CD4-positive, alpha-beta memory T cell (primary cell): Measurements from ENCODE around the gene SYTL3. TPM values are rescaled to one million over a fixed set of nuclear protein-coding genes. Genes with fewer than 3 reads are reported as not detected.

ENCODE experiments used
- CTCF ChIA-PET: fragments of 350-600 bp; sonication (Branson Sonifier 250); formaldehyde crosslinking; loops from one replicate; lab custom pipeline; 2021; ENCODE audit warnings: inconsistent platforms; ENCODE audit not compliant: partially characterized antibody; lab: Charles Lee
- POLR2A ChIA-PET: fragments of 350-600 bp; sonication (Branson Sonifier 250); formaldehyde crosslinking; loops from one replicate; lab custom pipeline; 2021; ENCODE audit not compliant: partially characterized antibody; lab: Charles Lee
- DNase-seq, 5 donors: peaks; one replicate each; pipeline versions ENCODE4 v3.0.0 to v3.0.0-alpha.2; 2020 to 2022; ENCODE audit warnings: mixed read lengths in 1 of 5
- H3K27ac ChIP-seq: one replicate; pipeline ENCODE4 v1.7.0; 2013; ENCODE audit warnings: low read depth, low read length
- H3K27me3 ChIP-seq: 2 replicates; pipeline ENCODE4 v1.7.0; 2013; ENCODE audit warnings: mild to moderate bottlenecking, low read length, moderate library complexity; ENCODE audit not compliant: insufficient read depth
- H3K36me3 ChIP-seq: 2 replicates; pipeline ENCODE4 v1.7.0; 2013; ENCODE audit warnings: mild to moderate bottlenecking, low read length, moderate library complexity; ENCODE audit not compliant: insufficient read depth
- H3K4me1 ChIP-seq: 2 replicates; pipeline ENCODE4 v1.7.0; 2013; ENCODE audit warnings: mild to moderate bottlenecking, low read length, moderate library complexity; ENCODE audit not compliant: insufficient read depth
- H3K4me3 ChIP-seq, 2 donors: one replicate each; pipeline ENCODE4 v1.7.0; 2013; ENCODE audit warnings: low read length in 2 of 2, mild to moderate bottlenecking in 1 of 2
- H3K9me3 ChIP-seq, 2 donors: one replicate each; pipeline ENCODE4 v1.7.0; 2013; ENCODE audit warnings: low read length in 2 of 2, control low read depth in 1 of 2; ENCODE audit not compliant: control insufficient read depth in 1 of 2
- H3K27ac Mint-ChIP-seq, 7 donors: one replicate each; pipeline ENCODE4 v1.8.0; 2020 to 2021; ENCODE audit warnings: mixed read lengths in 7 of 7, mild to moderate bottlenecking in 6 of 7, inconsistent platforms in 3 of 7, moderate library complexity in 3 of 7
- H3K27me3 Mint-ChIP-seq, 2 donors: one replicate each; pipeline ENCODE4 v1.8.0; 2020 to 2021; ENCODE audit warnings: mixed read lengths in 2 of 2
- H3K36me3 Mint-ChIP-seq, 2 donors: one replicate each; pipeline ENCODE4 v1.8.0; 2020 to 2021; ENCODE audit warnings: mixed read lengths in 2 of 2, inconsistent platforms in 1 of 2, mild to moderate bottlenecking in 1 of 2
- H3K4me1 Mint-ChIP-seq, 4 donors: one replicate each; pipeline ENCODE4 v1.8.0; 2020 to 2021; ENCODE audit warnings: mixed read lengths in 4 of 4, mild to moderate bottlenecking in 1 of 4
- H3K4me3 Mint-ChIP-seq, 8 donors: one replicate each; pipeline ENCODE4 v1.8.0; 2020 to 2021; ENCODE audit warnings: mixed read lengths in 8 of 8, mild to moderate bottlenecking in 7 of 8, moderate library complexity in 6 of 8, inconsistent platforms in 3 of 8
- H3K9me3 Mint-ChIP-seq, 8 donors: one replicate each; pipeline ENCODE4 v1.8.0; 2020 to 2021; ENCODE audit warnings: mixed read lengths in 8 of 8, mild to moderate bottlenecking in 5 of 8, inconsistent platforms in 3 of 8, moderate library complexity in 1 of 8
- intact Hi-C: fragments of 100-400 bp; cut with micrococcal nuclease; formaldehyde crosslinking; loops from one replicate; pipeline ENCODE4 v1.15.1; 2023
- polyA plus RNA-seq, 2 donors: library from polyadenylated mRNA; unstranded; fragments of 300-500 nt; fragmentation: Illumina TruSeq; gene quantifications; one replicate each; pipeline ENCODE4 v1.2.3, GENCODE V29; 2021
- total RNA-seq, 2 experiments: library from RNA; stranded (reverse); gene quantifications; one replicate each; pipeline ENCODE4 v1.2.3, GENCODE V29; 2021

SYTL3 gene
- total and polyA plus RNA-seq, 4 experiments from 2014 or later, result 11.9 to 24.3 (median 17.8) TPM

GRCh38 chr6:158709809-158710208 is 60.0 kb downstream of the SYTL3 start:
- Histone ChIP-seq H3K36me3 (peaks cover 3% of the 10 kb centered on the region), H3K4me3 (no peak overlapping the region), H3K9me3 (no peaks in the 10 kb centered on the region), H3K4me1 (no peaks in the 10 kb centered on the region), H3K27me3 (no peaks in the 10 kb centered on the region), H3K27ac (no peak overlapping the region)
- no peak for DNase-seq
- Mint-ChIP-seq H3K27me3 (no peaks in the 10 kb centered on the region), H3K4me3 (no peak overlapping the region), H3K9me3 (no peaks in the 10 kb centered on the region), H3K4me1 (peaks cover 0 to 18% (median 5%) of the 10 kb centered on the region in 4 donors), H3K27ac (no peak overlapping the region), H3K36me3 (peaks cover 43 to 52% of the 10 kb centered on the region in 2 donors)
- intact Hi-C loops, result no loop called here
- ChIA-PET POLR2A (no interaction called here), CTCF (interaction anchor here (1.1 to 1.5 kb wide), 3 partner anchors 10 to 263 kb away, joined by 3 to 7 read pairs (median 3); no protein-coding TSS in a partner anchor)

- no peaks in the 10 kb centered on the region for H3K27me3 ChIP-seq
- H3K9me3 ChIP-seq, result no peaks in the 10 kb centered on the region
- ChIA-PET POLR2A (interaction anchor here (0.7 to 0.9 kb wide), 2 partner anchors 101 to 158 kb away, joined by 3 to 4 read pairs; no protein-coding TSS in a partner anchor), CTCF (interaction anchor here (1.5 kb wide), 1 partner anchor 8 kb away, joined by 3 read pairs; no protein-coding TSS in a partner anchor)
- no peak overlapping the region for H3K27ac ChIP-seq
- peaks cover 6% of the 10 kb centered on the region for H3K4me1 ChIP-seq
- Mint-ChIP-seq H3K27me3 (no peaks in the 10 kb centered on the region), H3K4me1 (peaks cover 5 to 20% (median 14%) of the 10 kb centered on the region in 4 donors), H3K27ac (peak overlapping the region in 2 of 7 donors; percentile 47 to 88), H3K36me3 (peaks cover 48 to 65% of the 10 kb centered on the region in 2 donors), H3K9me3 (no peaks in the 10 kb centered on the region), H3K4me3 (no peak overlapping the region)
- no peak for DNase-seq
- H3K36me3 ChIP-seq, result peaks cover 3% of the 10 kb centered on the region
- no peak overlapping the region for H3K4me3 ChIP-seq
- intact Hi-C loops, result no loop called here
These were observed 61.4 kb downstream of the SYTL3 start for GRCh38 chr6:158711264-158711663.

GRCh38 chr6:158713469-158713868 is 63.6 kb downstream of the SYTL3 start:
- POLR2A ChIA-PET, result no interaction called here
- H3K4me1 ChIP-seq, result peaks cover 27% of the 10 kb centered on the region
- peak overlapping the region in 1 of 7 donors; percentile 38 for H3K27ac Mint-ChIP-seq
- no peak for DNase-seq
- no peaks in the 10 kb centered on the region for H3K27me3 ChIP-seq
- peaks cover 41 to 60% of the 10 kb centered on the region in 2 donors for H3K36me3 Mint-ChIP-seq
- no peaks in the 10 kb centered on the region for H3K27me3 Mint-ChIP-seq
- no peak overlapping the region for H3K27ac ChIP-seq
- CTCF ChIA-PET, result no interaction called here
- no peak overlapping the region for H3K4me3 Mint-ChIP-seq
- peaks cover 18 to 40% (median 30%) of the 10 kb centered on the region in 4 donors for H3K4me1 Mint-ChIP-seq
- H3K4me3 ChIP-seq, result no peak overlapping the region
- H3K9me3 Mint-ChIP-seq, result no peaks in the 10 kb centered on the region
- H3K9me3 ChIP-seq, result no peaks in the 10 kb centered on the region
- peaks cover 3% of the 10 kb centered on the region for H3K36me3 ChIP-seq
- intact Hi-C loops, result no loop called here

GRCh38 chr6:158714706-158715105 is 64.9 kb downstream of the SYTL3 start:
- intact Hi-C loops, result loop anchor here (5.0 kb wide), 1 partner anchor 78 kb away; no protein-coding TSS in a partner anchor
- peak overlapping the region in 4 of 7 donors; percentile 1 to 81 (median 56) for H3K27ac Mint-ChIP-seq
- H3K4me1 Mint-ChIP-seq, result peaks cover 26 to 52% (median 39%) of the 10 kb centered on the region in 4 donors
- no peaks in the 10 kb centered on the region for H3K9me3 Mint-ChIP-seq
- no peak for DNase-seq
- ChIA-PET POLR2A (no interaction called here), CTCF (interaction anchor here (0.6 kb wide), 1 partner anchor 268 kb away, joined by 3 read pairs; no protein-coding TSS in a partner anchor)
- Histone ChIP-seq H3K27me3 (no peaks in the 10 kb centered on the region), H3K4me1 (peaks cover 39% of the 10 kb centered on the region), H3K4me3 (no peak overlapping the region), H3K9me3 (no peaks in the 10 kb centered on the region), H3K27ac (no peak overlapping the region), H3K36me3 (peaks cover 3% of the 10 kb centered on the region)
- no peaks in the 10 kb centered on the region for H3K27me3 Mint-ChIP-seq
- H3K4me3 Mint-ChIP-seq, result no peak overlapping the region
- peaks cover 38 to 59% of the 10 kb centered on the region in 2 donors for H3K36me3 Mint-ChIP-seq

- no peak for DNase-seq
- Mint-ChIP-seq H3K4me3 (peak overlapping the region in 1 of 8 donors; percentile 27), H3K36me3 (peaks cover 31 to 57% of the 10 kb centered on the region in 2 donors), H3K4me1 (peaks cover 31 to 60% (median 46%) of the 10 kb centered on the region in 4 donors), H3K27ac (peak overlapping the region; percentile 8 to 91 (median 81)), H3K27me3 (no peaks in the 10 kb centered on the region), H3K9me3 (no peaks in the 10 kb centered on the region)
- Histone ChIP-seq H3K27me3 (no peaks in the 10 kb centered on the region), H3K4me3 (no peak overlapping the region), H3K27ac (no peak overlapping the region), H3K4me1 (peaks cover 47% of the 10 kb centered on the region), H3K9me3 (no peaks in the 10 kb centered on the region), H3K36me3 (peaks cover 3% of the 10 kb centered on the region)
- ChIA-PET CTCF (interaction anchor here (1.1 to 1.7 kb wide), 3 partner anchors 9 to 502 kb away, joined by 3 to 7 read pairs (median 5); no protein-coding TSS in a partner anchor), POLR2A (interaction anchor here (0.9 to 1.3 kb wide), 3 partner anchors 88 to 284 kb away, joined by 3 read pairs; partner anchors contain the start of gene RSPH3)
- intact Hi-C loops, result loop anchor here (5.0 kb wide), 1 partner anchor 77 kb away; no protein-coding TSS in a partner anchor
These were observed 65.8 kb downstream of the SYTL3 start for GRCh38 chr6:158715330-158716311.

GRCh38 chr6:158717341-158718330 is 67.8 kb downstream of the SYTL3 start:
- no peaks in the 10 kb centered on the region for H3K27me3 ChIP-seq
- DNase-seq, result peak in 4 of 5 donors; percentile 36 to 59 (median 47)
- Mint-ChIP-seq H3K4me3 (peak overlapping the region; percentile 59 to 82 (median 74)), H3K9me3 (no peaks in the 10 kb centered on the region), H3K27me3 (no peaks in the 10 kb centered on the region), H3K4me1 (peaks cover 39 to 72% (median 55%) of the 10 kb centered on the region in 4 donors), H3K27ac (peak overlapping the region; percentile 76 to 95 (median 95)), H3K36me3 (peaks cover 22 to 44% of the 10 kb centered on the region in 2 donors)
- peak overlapping the region; percentile 25 for H3K27ac ChIP-seq
- no peaks in the 10 kb centered on the region for H3K9me3 ChIP-seq
- intact Hi-C loops, result loop anchor here (5.0 kb wide), 1 partner anchor 75 kb away; no protein-coding TSS in a partner anchor
- H3K36me3 ChIP-seq, result no peaks in the 10 kb centered on the region
- POLR2A ChIA-PET, result interaction anchor here (0.6 to 1.8 kb wide), 8 partner anchors 9 to 387 kb away, joined by 3 to 5 read pairs (median 3); no protein-coding TSS in a partner anchor
- H3K4me1 ChIP-seq, result peaks cover 62% of the 10 kb centered on the region
- CTCF ChIA-PET, result interaction anchor here (0.7 to 2.0 kb wide), 11 partner anchors 10 to 253 kb away, joined by 3 to 5 read pairs (median 4); no protein-coding TSS in a partner anchor
- peak overlapping the region in 1 of 2 donors; percentile 27 for H3K4me3 ChIP-seq
